Measurements from ENCODE around the gene OTUB1. TPM values are rescaled to one million over a fixed set of nuclear protein-coding genes. Genes with fewer than 3 reads are reported as not detected.

Gene OTUB1
- total and polyA plus RNA-seq, 9 of the 15 experiments (the other 6 are each of a cell fraction or from before 2014, with no cell fraction given), result 29.5 to 134 (median 66.1) TPM

DNA sequence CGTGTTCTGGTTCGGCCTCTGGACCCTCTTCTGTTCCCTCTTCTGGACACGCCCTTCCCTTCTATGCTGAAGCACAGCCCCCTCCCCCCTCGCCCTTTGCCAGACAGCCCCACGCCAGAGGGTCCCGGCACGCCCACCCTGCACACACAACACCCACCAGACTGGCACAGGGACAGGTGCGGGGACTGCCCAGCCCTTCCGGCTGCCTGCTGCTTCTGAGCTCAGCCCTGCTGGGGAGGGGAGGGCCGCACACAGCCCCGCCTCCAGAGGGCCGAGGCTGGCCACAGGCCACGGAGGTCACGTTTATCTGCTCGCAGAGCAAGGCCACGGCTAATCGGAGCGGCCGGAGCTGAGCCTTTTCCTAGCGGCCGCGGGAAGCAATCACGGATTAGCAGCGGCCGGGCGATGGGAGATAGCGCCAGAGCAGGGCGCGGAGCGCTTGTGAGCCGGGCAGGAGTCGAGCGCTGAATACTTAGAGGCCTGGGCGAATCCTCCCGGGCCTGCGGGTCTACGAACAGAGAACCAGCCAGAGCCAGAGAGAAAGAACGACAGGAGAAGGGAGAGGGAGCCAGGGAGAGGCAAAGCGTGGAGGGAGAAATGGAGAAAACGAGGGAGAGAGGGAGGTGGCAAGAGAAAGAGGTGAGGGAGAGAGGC is 21.5 kb downstream of the OTUB1 start (continued):
- TF ChIP-seq, protein P1, sequence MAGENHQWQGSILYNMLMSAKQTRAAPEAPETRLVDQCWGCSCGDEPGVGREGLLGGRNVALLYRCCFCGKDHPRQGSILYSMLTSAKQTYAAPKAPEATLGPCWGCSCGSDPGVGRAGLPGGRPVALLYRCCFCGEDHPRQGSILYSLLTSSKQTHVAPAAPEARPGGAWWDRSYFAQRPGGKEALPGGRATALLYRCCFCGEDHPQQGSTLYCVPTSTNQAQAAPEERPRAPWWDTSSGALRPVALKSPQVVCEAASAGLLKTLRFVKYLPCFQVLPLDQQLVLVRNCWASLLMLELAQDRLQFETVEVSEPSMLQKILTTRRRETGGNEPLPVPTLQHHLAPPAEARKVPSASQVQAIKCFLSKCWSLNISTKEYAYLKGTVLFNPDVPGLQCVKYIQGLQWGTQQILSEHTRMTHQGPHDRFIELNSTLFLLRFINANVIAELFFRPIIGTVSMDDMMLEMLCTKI (IDR thresholded peaks at IDR 0.05; ENCODE audit: partially characterized antibody), result no peak
- TF ChIP-seq MEIS2 (IDR thresholded peaks at IDR 0.05; ENCODE audit: partially characterized antibody) (no peak), SP1 (CRISPR knock-in tag; IDR thresholded peaks at IDR 0.05) (no peak; the same call in none of the 2 replicates), RBM25 (IDR thresholded peaks at IDR 0.05; ENCODE audit: low read depth, low read length, severe bottlenecking) (no peak), EGR1 (conservative IDR thresholded peaks at IDR 0.05) (no peak), TGIF2 (CRISPR knock-in tag; IDR thresholded peaks at IDR 0.05) (no peak), NR2F6 (CRISPR knock-in tag; IDR thresholded peaks at IDR 0.05) (0 out of 2 replicates have a peak, but pooled peaks have one; percentile 7), ILF3 (IDR thresholded peaks at IDR 0.05; ENCODE audit: borderline replicate concordance) (no peak), MAFK (IDR thresholded peaks at IDR 0.05; ENCODE audit: low read length) (no peak), HSF4 (CRISPR knock-in tag; IDR thresholded peaks at IDR 0.05; ENCODE audit: borderline replicate concordance) (no peak), POLR3A (IDR thresholded peaks at IDR 0.05; ENCODE audit: borderline replicate concordance, extremely low read depth, insufficient read depth, insufficient read length) (no peak), ARNT (IDR thresholded peaks at IDR 0.05) (peak in 1 of 2 experiments; percentile 80; a peak in 3 of 4 replicates), XRCC5 (IDR thresholded peaks at IDR 0.05; ENCODE audit: low read depth, low read length) (0 out of 2 replicates have a peak, but pooled peaks have one; percentile 37), PHB (CRISPR knock-in tag; IDR thresholded peaks at IDR 0.05) (no peak), TAF9B (IDR thresholded peaks at IDR 0.05; ENCODE audit: partially characterized antibody) (no peak), PTRF (tag; IDR thresholded peaks at IDR 0.05) (no peak), ATF7 (IDR thresholded peaks at IDR 0.05) (peak; percentile 64), NR1H2 (CRISPR knock-in tag; IDR thresholded peaks at IDR 0.05) (no peak), HDAC2 (IDR thresholded peaks at IDR 0.05) (peak; percentile 99), GTF2F1 (IDR thresholded peaks at IDR 0.05; ENCODE audit: low read depth, low read length) (no peak), PTBP1 (IDR thresholded peaks at IDR 0.05; ENCODE audit: low read depth, low read length) (0 out of 2 replicates have a peak, but pooled peaks have one; percentile 19), NFATC3 (IDR thresholded peaks at IDR 0.05) (no peak), DMBX1 (CRISPR knock-in tag; IDR thresholded peaks at IDR 0.05; ENCODE audit: borderline replicate concordance) (peak; percentile 85), ZNF699 (CRISPR knock-in tag; IDR thresholded peaks at IDR 0.05; ENCODE audit: insufficient replicate concordance) (no peak), SREBF2 (CRISPR knock-in tag; IDR thresholded peaks at IDR 0.05) (no peak), ZNF217 (CRISPR knock-in tag; IDR thresholded peaks at IDR 0.05) (no peak), CBFA2T3 (IDR thresholded peaks at IDR 0.05) (peak; percentile 98)
- TF ChIP-seq, protein P2, sequence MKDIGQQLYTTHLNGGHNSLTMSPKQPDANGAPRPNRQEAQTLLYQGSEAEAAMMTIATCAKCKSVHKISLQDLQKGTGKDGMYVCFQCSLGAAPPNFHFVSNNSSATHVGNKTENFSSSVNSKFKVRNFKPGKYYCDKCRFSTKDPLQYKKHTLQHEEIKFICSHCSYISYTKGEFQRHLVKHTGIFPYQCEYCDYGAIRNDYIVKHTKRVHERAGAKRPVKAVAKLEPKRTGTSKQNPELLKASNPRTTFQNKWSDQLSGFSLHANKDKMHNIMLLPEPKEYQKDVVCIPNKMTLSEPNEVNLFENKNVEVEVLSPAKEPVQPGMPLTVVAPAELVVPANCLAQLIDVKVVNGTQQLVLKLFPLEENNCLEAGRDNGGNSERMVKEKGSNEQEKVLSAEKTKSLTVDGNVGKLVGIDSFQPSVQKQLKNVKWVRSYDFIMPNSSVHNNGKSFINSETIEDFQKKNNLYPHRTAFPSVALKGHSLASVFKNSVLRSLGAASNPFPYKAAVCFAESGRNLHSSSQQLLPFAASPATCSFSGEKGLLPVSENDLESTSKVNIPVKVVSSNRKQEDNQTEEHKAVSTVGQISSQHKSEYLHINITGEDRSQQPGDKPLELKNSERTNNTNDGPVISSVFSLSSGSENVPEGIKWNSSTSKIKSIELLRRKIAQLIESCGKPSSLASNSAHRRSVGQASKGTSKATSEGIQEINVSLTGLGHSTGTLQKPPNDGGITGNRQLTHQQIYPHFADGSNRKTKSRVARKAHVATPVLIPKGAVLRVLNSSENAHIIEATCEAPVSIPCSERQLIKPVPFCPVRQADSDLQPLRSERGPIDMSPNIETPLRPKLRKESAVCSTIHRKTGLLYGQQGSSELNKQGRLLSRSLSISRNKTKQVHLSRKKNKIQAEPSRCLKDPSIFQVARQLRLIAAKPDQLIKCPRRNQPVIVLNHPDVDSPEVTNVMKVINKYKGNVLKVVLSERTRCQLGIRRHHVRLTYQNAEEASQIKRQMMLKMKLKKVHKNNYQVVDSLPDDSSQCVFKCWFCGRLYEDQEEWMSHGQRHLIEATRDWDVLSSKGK (CRISPR knock-in tag; IDR thresholded peaks at IDR 0.05), result no peak

Data from K562 (cell line).